ENCODE results near the gene ARTN. TPM values are rescaled to one million over a fixed set of nuclear protein-coding genes. Genes with fewer than 3 reads are reported as not detected.

ARTN gene
- total RNA-seq, 1 experiment from 2014 or later = not detected

GRCh38 chr1:43938892-43939587 is 5.4 kb downstream of the ARTN start:
- DNase-seq (ENCODE audit: low read depth) = no peak
- in situ Hi-C loops (cut with HindIII; ENCODE audit: low pct_unique_long_range_greater_than_20kb, low sequenced_read_pairs) = no loop called here

- no peak for DNase-seq (ENCODE audit: low read depth)
- in situ Hi-C loops (cut with HindIII; ENCODE audit: low pct_unique_long_range_greater_than_20kb, low sequenced_read_pairs) = no loop called here
These were observed 8.8 kb downstream of the ARTN start for GRCh38 chr1:43942411-43942810.

- no peak for DNase-seq (ENCODE audit: low read depth)
- in situ Hi-C loops (cut with HindIII; ENCODE audit: low pct_unique_long_range_greater_than_20kb, low sequenced_read_pairs) = no loop called here
These were observed 11.3 kb downstream of the ARTN start for GRCh38 chr1:43944860-43945259.

GRCh38 chr1:43945674-43946235 is 12.2 kb downstream of the ARTN start:
- in situ Hi-C loops (cut with HindIII; ENCODE audit: low pct_unique_long_range_greater_than_20kb, low sequenced_read_pairs) = no loop called here

GRCh38 chr1:43946236-43947060 is 12.8 kb downstream of the ARTN start, which contains the start of gene IPO13:
TSS of gene IPO13 (plus strand) at chr1:43946950. CDS start at chr1:43947601, 651 bp downstream.
- in situ Hi-C loops (cut with HindIII; ENCODE audit: low pct_unique_long_range_greater_than_20kb, low sequenced_read_pairs) = no loop called here
- DNase-seq (ENCODE audit: low read depth) = peak; percentile 98

More at GRCh38 chr1:43945674-43946235, 12.2 kb downstream of the ARTN start:
- DNase-seq (ENCODE audit: low read depth) = no peak

GRCh38 chr1:43947061-43947873 is 13.7 kb downstream of the ARTN start:
- DNase-seq (ENCODE audit: low read depth) = no peak
- in situ Hi-C loops (cut with HindIII; ENCODE audit: low pct_unique_long_range_greater_than_20kb, low sequenced_read_pairs) = no loop called here

- DNase-seq (ENCODE audit: low read depth) = no peak
- in situ Hi-C loops (cut with HindIII; ENCODE audit: low pct_unique_long_range_greater_than_20kb, low sequenced_read_pairs) = no loop called here
These were observed 14.4 kb downstream of the ARTN start for GRCh38 chr1:43947874-43948437.

GRCh38 chr1:43949678-43950077 is 16.1 kb downstream of the ARTN start:
- DNase-seq (ENCODE audit: low read depth) = no peak
- in situ Hi-C loops (cut with HindIII; ENCODE audit: low pct_unique_long_range_greater_than_20kb, low sequenced_read_pairs) = no loop called here

GRCh38 chr1:43951021-43951985 is 17.7 kb downstream of the ARTN start:
- in situ Hi-C loops (cut with HindIII; ENCODE audit: low pct_unique_long_range_greater_than_20kb, low sequenced_read_pairs) = no loop called here

GRCh38 chr1:43952731-43953346 is 19.2 kb downstream of the ARTN start:
- peak; percentile 61 for DNase-seq (ENCODE audit: low read depth)
- in situ Hi-C loops (cut with HindIII; ENCODE audit: low pct_unique_long_range_greater_than_20kb, low sequenced_read_pairs) = no loop called here

More at GRCh38 chr1:43951021-43951985, 17.7 kb downstream of the ARTN start:
- peak; percentile 50 for DNase-seq (ENCODE audit: low read depth)

- DNase-seq (ENCODE audit: low read depth) = no peak
- in situ Hi-C loops (cut with HindIII; ENCODE audit: low pct_unique_long_range_greater_than_20kb, low sequenced_read_pairs) = no loop called here
These were observed 19.8 kb downstream of the ARTN start for GRCh38 chr1:43953361-43953760.

GRCh38 chr1:43954036-43954435 is 20.4 kb downstream of the ARTN start:
- in situ Hi-C loops (cut with HindIII; ENCODE audit: low pct_unique_long_range_greater_than_20kb, low sequenced_read_pairs) = no loop called here
- DNase-seq (ENCODE audit: low read depth) = no peak

- no peak for DNase-seq (ENCODE audit: low read depth)
- in situ Hi-C loops (cut with HindIII; ENCODE audit: low pct_unique_long_range_greater_than_20kb, low sequenced_read_pairs) = no loop called here
These were observed 22.6 kb downstream of the ARTN start for GRCh38 chr1:43956234-43956633.

- in situ Hi-C loops (cut with HindIII; ENCODE audit: low pct_unique_long_range_greater_than_20kb, low sequenced_read_pairs) = no loop called here
- DNase-seq (ENCODE audit: low read depth) = no peak
These were observed 23.9 kb downstream of the ARTN start for GRCh38 chr1:43957407-43958040.

GRCh38 chr1:43958351-43959255 is 25.0 kb downstream of the ARTN start:
- in situ Hi-C loops (cut with HindIII; ENCODE audit: low pct_unique_long_range_greater_than_20kb, low sequenced_read_pairs) = no loop called here
- no peak for DNase-seq (ENCODE audit: low read depth)

Data from Caki2 (cell line).